K562 (cell line): ENCODE data around the gene TCF12.

Experiments
- CBX8 ChIP-seq: fragments of 200-600 bp; sonication (generic); IDR thresholded peaks from 2 replicates; pipeline ENCODE4 v1.6.1; 2012; ENCODE audit warnings: borderline replicate concordance, mixed run types, low read depth, mild to moderate bottlenecking, moderate library complexity, mixed read lengths, low read length, control low read depth, inconsistent platforms; ENCODE audit not compliant: poor library complexity, severe bottlenecking; ENCODE audit errors: extremely low read depth
- EGR1 ChIP-seq: fragments of 450-650 bp; conservative IDR thresholded peaks from 2 replicates; pipeline ENCODE4 v1.6.1; 2017; ENCODE audit warnings: mild to moderate bottlenecking
- ELK1 ChIP-seq: sonication (generic); formaldehyde crosslinking; IDR thresholded peaks from 2 replicates; pipeline ENCODE4 v1.8.1; 2022; ENCODE audit warnings: missing genetic modification reagents
- SIRT6 ChIP-seq: IDR thresholded peaks from one replicate; pipeline ENCODE4 v1.6.1; 2012; ENCODE audit warnings: low read depth, mild to moderate bottlenecking, control low read depth, inconsistent platforms, low read length, moderate library complexity
- ZNF23 ChIP-seq: fragments of 250-450 bp; sonication (Bioruptor Pico); IDR thresholded peaks from 2 replicates; pipeline ENCODE4 v1.4.0; 2020; ENCODE audit warnings: mild to moderate bottlenecking

GRCh38 chr15:57253082-57253481 is 334.6 kb downstream of the TCF12 start:
- TF ChIP-seq ZNF23 (CRISPR knock-in tag) (no peak), ELK1 (CRISPR knock-in tag) (no peak), CBX8 (no peak), EGR1 (no peak), SIRT6 (no peak)
